ENCODE results near the gene CNEP1R1. TPM values are rescaled to one million over a fixed set of nuclear protein-coding genes. Genes with fewer than 3 reads are reported as not detected.
A peak's percentile ranks its signal among the peaks of the same experiment; 100 is the strongest.
"Not testable (repeated sequence)": the region's sequence is repeated elsewhere in the genome, so short reads cannot be mapped to it uniquely, and the experiment has no call there.

CNEP1R1 gene
- total and polyA plus RNA-seq, 3 experiments from 2014 or later = 21.2 to 23.6 (median 22.8) TPM

DNA sequence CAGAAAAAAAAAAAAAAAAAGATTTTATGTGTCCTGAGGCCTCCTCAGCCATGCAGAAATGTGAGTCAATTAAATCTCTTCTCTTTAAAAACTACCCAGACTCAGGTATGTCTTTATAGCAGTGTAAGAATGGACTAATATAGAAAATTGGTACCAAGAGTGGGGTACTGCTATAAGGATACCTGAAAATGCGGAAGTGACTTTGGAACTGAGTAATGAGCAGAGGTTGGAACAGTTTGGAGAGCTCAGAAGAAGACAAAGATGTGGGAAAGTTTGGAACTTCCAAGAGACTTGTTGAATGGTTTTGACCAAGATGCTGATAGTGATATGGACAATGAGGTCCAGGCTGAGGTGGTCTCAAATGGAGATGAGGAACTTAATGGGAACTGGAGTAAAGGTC is 17.3 kb upstream of the CNEP1R1 start:
- no peaks in the 10 kb centered on the region for H3K4me1 ChIP-seq (ENCODE audit: insufficient read depth, low read length)
- no peaks in the 10 kb centered on the region for H3K4me1 Mint-ChIP-seq
- no peak overlapping the region for H3K4me3 ChIP-seq (ENCODE audit: low read length)
- no peaks in the 10 kb centered on the region for H3K9me3 ChIP-seq (ENCODE audit: low read length)
- H3K27me3 Mint-ChIP-seq = peaks cover 12 to 14% of the 10 kb centered on the region in 2 donors
- H3K27ac Mint-ChIP-seq = no peak overlapping the region
- H3K27me3 ChIP-seq (ENCODE audit: insufficient read depth, low read length, poor library complexity, severe bottlenecking) = no peaks in the 10 kb centered on the region
- no peak overlapping the region for H3K4me3 Mint-ChIP-seq
- POLR2A ChIA-PET = no interaction called here
- DNase-seq = no peak
- no peak overlapping the region for H3K27ac ChIP-seq (ENCODE audit: low read depth, low read length)
- H3K36me3 Mint-ChIP-seq = no peaks in the 10 kb centered on the region
- no peaks in the 10 kb centered on the region for H3K36me3 ChIP-seq (ENCODE audit: insufficient read depth, low read length)
- CTCF ChIA-PET = no interaction called here
- H3K9me3 Mint-ChIP-seq = peaks cover 0 to 3% (median 0%) of the 10 kb centered on the region in 5 donors

DNA sequence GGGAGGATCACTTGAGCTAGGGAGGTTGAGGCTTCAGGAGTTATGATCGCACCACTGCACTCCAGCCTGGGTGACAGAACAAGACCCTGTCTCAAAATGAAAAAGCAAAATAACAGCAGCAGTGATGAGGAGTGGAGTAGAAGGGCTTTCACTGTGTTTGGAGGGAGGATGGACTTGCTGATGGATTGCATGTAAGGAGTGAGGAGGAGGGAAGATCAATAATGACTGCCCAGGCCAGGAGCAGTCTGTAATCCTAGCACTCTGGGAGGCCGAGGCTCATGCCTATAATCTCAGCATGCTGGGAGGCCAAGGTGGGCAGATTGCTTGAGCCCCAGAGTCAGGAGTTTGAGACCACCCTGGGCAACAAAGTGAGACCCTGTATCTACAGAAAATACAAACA is 14.8 kb upstream of the CNEP1R1 start:
- CTCF ChIA-PET = no interaction called here
- Histone ChIP-seq H3K27me3 (ENCODE audit: insufficient read depth, low read length, poor library complexity, severe bottlenecking) (no peaks in the 10 kb centered on the region), H3K27ac (ENCODE audit: low read depth, low read length) (no peak overlapping the region), H3K36me3 (ENCODE audit: insufficient read depth, low read length) (no peaks in the 10 kb centered on the region), H3K4me1 (ENCODE audit: insufficient read depth, low read length) (no peaks in the 10 kb centered on the region), H3K4me3 (ENCODE audit: low read length) (no peak overlapping the region), H3K9me3 (ENCODE audit: low read length) (no peaks in the 10 kb centered on the region)
- H3K4me3 Mint-ChIP-seq = no peak overlapping the region
- no peaks in the 10 kb centered on the region for H3K36me3 Mint-ChIP-seq
- POLR2A ChIA-PET = no interaction called here
- peaks cover 2 to 12% of the 10 kb centered on the region in 2 donors for H3K27me3 Mint-ChIP-seq
- H3K9me3 Mint-ChIP-seq = peaks cover 0 to 3% (median 0%) of the 10 kb centered on the region in 5 donors
- DNase-seq = no peak
- no peak overlapping the region for H3K27ac Mint-ChIP-seq
- H3K4me1 Mint-ChIP-seq = no peaks in the 10 kb centered on the region

DNA sequence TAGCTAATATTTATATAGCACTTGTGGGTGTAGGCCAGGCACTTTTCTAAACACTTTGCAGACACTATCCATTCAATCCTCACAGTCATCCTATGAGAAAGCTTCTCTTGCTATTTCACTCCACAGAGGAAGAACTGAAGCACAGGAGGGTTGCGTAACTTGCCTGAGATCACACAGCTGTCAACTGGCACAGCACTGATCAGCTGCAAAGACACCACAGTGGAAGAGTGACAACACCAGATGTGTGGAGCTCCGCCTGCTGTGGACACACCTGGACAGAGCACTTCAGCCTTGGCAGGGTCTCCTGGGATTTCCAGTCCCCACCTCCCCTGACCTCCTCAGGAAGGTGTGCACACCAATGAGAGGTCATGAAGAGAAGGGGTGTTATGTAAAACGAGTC is 13.3 kb upstream of the CNEP1R1 start:
- Histone ChIP-seq H3K27me3 (ENCODE audit: insufficient read depth, low read length, poor library complexity, severe bottlenecking) (no peaks in the 10 kb centered on the region), H3K4me1 (ENCODE audit: insufficient read depth, low read length) (no peaks in the 10 kb centered on the region), H3K9me3 (ENCODE audit: low read length) (no peaks in the 10 kb centered on the region), H3K4me3 (ENCODE audit: low read length) (no peak overlapping the region), H3K27ac (ENCODE audit: low read depth, low read length) (no peak overlapping the region), H3K36me3 (ENCODE audit: insufficient read depth, low read length) (no peaks in the 10 kb centered on the region)
- CTCF ChIA-PET = no interaction called here
- DNase-seq = no peak
- POLR2A ChIA-PET = no interaction called here
- Mint-ChIP-seq H3K36me3 (no peaks in the 10 kb centered on the region), H3K4me1 (no peaks in the 10 kb centered on the region), H3K27ac (no peak overlapping the region), H3K9me3 (no peaks in the 10 kb centered on the region), H3K4me3 (no peak overlapping the region), H3K27me3 (peaks cover 0 to 11% of the 10 kb centered on the region in 2 donors)

DNA sequence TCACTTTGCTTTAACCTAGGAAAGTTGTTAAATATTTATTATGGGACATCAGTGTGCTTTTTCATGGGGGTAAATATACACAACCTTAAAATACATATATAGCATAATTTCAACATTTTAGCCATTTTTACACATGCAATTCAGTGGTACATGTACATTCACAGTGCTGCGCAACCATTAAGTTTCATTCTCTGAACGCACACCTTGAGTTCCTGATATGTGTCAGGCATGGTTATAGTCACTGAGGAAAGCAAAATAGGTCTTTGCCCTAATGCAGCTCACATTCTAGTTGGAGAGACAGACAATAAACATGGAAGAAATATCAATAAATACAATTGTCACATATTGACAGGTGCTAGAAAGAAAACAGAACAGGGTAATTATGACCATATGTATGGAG is 12.8 kb upstream of the CNEP1R1 start:
- H3K36me3 ChIP-seq (ENCODE audit: insufficient read depth, low read length) = no peaks in the 10 kb centered on the region
- no peak for DNase-seq
- H3K27ac ChIP-seq (ENCODE audit: low read depth, low read length) = no peak overlapping the region
- H3K27me3 ChIP-seq (ENCODE audit: insufficient read depth, low read length, poor library complexity, severe bottlenecking) = no peaks in the 10 kb centered on the region
- no peak overlapping the region for H3K27ac Mint-ChIP-seq
- ChIA-PET CTCF (no interaction called here), POLR2A (no interaction called here)
- H3K4me3 Mint-ChIP-seq = no peak overlapping the region
- H3K27me3 Mint-ChIP-seq = peaks cover 0 to 7% of the 10 kb centered on the region in 2 donors
- H3K4me3 ChIP-seq (ENCODE audit: low read length) = no peak overlapping the region
- no peaks in the 10 kb centered on the region for H3K36me3 Mint-ChIP-seq
- H3K9me3 Mint-ChIP-seq = no peaks in the 10 kb centered on the region
- H3K4me1 Mint-ChIP-seq = no peaks in the 10 kb centered on the region
- no peaks in the 10 kb centered on the region for H3K4me1 ChIP-seq (ENCODE audit: insufficient read depth, low read length)
- no peaks in the 10 kb centered on the region for H3K9me3 ChIP-seq (ENCODE audit: low read length)

DNA sequence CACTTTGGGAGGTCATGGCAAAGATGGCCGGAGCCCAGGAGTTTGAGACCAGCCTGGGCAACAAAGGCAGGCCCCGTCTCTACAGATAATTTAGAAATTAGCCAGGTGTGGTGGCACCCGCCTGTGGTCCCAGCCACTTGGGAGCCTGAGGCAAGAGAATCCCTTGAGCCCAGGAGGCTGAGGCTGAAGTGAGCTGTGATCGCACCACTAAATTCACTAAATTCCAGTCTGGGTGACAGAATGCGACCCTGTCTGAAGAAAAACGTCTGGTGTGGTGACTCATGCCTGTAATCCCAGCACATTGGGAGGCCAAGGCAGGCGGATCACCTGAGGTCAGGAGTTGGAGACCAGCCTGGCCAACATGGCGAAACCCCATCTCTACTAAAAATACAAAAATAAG is 10.8 kb upstream of the CNEP1R1 start:
- H3K27ac Mint-ChIP-seq; H3K36me3 Mint-ChIP-seq; H3K27me3 ChIP-seq (ENCODE audit: insufficient read depth, low read length, poor library complexity, severe bottlenecking); H3K4me1 Mint-ChIP-seq; H3K36me3 ChIP-seq (ENCODE audit: insufficient read depth, low read length); DNase-seq; H3K4me1 ChIP-seq (ENCODE audit: insufficient read depth, low read length); POLR2A ChIA-PET; H3K9me3 ChIP-seq (ENCODE audit: low read length); H3K27ac ChIP-seq (ENCODE audit: low read depth, low read length); H3K4me3 ChIP-seq (ENCODE audit: low read length); H3K27me3 Mint-ChIP-seq; H3K9me3 Mint-ChIP-seq; H3K4me3 Mint-ChIP-seq: not testable (repeated sequence)
- CTCF ChIA-PET = interaction anchor here (2.3 kb wide), 1 partner anchor 11 kb away, joined by 6 read pairs; the partner anchor contains the start of gene CNEP1R1

DNA sequence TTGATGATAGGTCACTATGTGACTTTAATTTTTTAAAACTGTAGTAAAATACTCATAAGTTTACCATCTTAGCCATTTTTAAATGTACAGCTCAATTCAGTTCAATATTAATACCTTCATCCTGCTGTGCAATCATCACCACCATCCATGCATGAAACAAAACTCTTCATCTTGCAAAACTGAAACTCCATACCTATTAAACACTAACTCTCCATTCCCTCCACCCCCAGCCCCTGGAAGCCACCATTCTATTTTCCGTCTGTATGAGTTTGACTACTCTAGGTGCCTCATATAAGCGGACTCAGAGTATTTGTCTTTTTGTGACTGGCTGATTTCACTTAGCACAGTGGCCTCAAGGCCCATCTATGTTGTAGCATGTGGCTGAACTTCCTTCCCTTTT is 9.4 kb upstream of the CNEP1R1 start:
- CTCF ChIA-PET = interaction anchor here (1.6 to 2.3 kb wide), 2 partner anchors 9 kb away, joined by 4 to 6 read pairs; partner anchors contain the start of gene CNEP1R1
- Histone ChIP-seq H3K27me3 (ENCODE audit: insufficient read depth, low read length, poor library complexity, severe bottlenecking) (no peaks in the 10 kb centered on the region), H3K4me3 (ENCODE audit: low read length) (no peak overlapping the region), H3K36me3 (ENCODE audit: insufficient read depth, low read length) (no peaks in the 10 kb centered on the region), H3K9me3 (ENCODE audit: low read length) (no peaks in the 10 kb centered on the region), H3K27ac (ENCODE audit: low read depth, low read length) (no peak overlapping the region), H3K4me1 (ENCODE audit: insufficient read depth, low read length) (no peaks in the 10 kb centered on the region)
- no peak for DNase-seq
- Mint-ChIP-seq H3K9me3 (no peaks in the 10 kb centered on the region), H3K4me3 (no peak overlapping the region), H3K27ac (no peak overlapping the region), H3K4me1 (no peaks in the 10 kb centered on the region), H3K36me3 (no peaks in the 10 kb centered on the region), H3K27me3 (peaks cover 4% of the 10 kb centered on the region in 2 donors)
- POLR2A ChIA-PET = no interaction called here

DNA sequence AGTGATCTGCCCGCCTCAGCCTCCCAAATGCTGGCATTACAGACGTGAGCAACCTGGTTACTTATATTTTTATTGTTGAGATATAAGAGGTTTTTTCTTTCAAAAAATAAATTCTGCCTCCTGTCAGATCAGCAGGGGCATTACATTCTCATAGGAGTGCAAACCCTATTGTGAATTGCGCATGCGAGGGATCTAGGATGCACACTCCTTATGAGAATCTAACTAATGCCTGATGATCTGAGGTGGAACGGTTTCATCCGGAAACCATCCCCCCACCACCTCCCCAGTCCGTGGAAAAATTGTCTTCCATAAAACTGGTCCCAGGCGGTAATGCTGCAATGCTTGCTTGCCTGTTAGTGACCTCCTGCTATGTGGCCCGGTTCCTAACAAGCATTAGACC is 7.5 kb upstream of the CNEP1R1 start:
- Mint-ChIP-seq H3K4me1 (peaks cover 0 to 6% (median 0%) of the 10 kb centered on the region in 3 donors), H3K9me3 (no peaks in the 10 kb centered on the region), H3K4me3 (no peak overlapping the region), H3K27me3 (peaks cover 1 to 4% of the 10 kb centered on the region in 2 donors), H3K36me3 (no peaks in the 10 kb centered on the region), H3K27ac (no peak overlapping the region)
- CTCF ChIA-PET = interaction anchor here (1.6 kb wide), 1 partner anchor 8 kb away, joined by 4 read pairs; the partner anchor contains the start of gene CNEP1R1
- Histone ChIP-seq H3K27me3 (ENCODE audit: insufficient read depth, low read length, poor library complexity, severe bottlenecking) (no peaks in the 10 kb centered on the region), H3K27ac (ENCODE audit: low read depth, low read length) (no peak overlapping the region), H3K4me3 (ENCODE audit: low read length) (no peak overlapping the region), H3K9me3 (ENCODE audit: low read length) (no peaks in the 10 kb centered on the region), H3K4me1 (ENCODE audit: insufficient read depth, low read length) (no peaks in the 10 kb centered on the region), H3K36me3 (ENCODE audit: insufficient read depth, low read length) (no peaks in the 10 kb centered on the region)
- no peak for DNase-seq
- POLR2A ChIA-PET = no interaction called here

DNA sequence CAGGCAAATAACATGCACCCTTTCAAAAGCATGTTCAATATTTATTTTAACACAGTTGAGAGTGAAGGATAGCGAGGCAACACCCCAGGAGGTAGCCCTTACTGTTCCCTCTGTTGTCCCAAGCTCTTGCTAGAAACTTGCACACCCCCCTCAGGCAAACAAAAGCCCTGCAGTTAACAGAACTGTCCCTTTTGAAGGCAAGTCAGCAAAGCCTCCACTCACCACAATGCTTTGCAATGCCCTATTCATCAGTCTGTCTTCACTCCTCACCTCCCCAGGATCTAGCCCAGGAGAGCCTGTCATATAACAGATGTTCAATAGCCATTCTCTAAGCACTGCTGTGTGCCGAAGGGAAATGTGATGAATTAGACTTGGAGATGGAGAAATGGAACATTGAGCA is 3.5 kb upstream of the CNEP1R1 start:
- no peak overlapping the region for H3K4me3 Mint-ChIP-seq
- POLR2A ChIA-PET = no interaction called here
- no peak for DNase-seq
- Histone ChIP-seq H3K27me3 (ENCODE audit: insufficient read depth, low read length, poor library complexity, severe bottlenecking) (no peaks in the 10 kb centered on the region), H3K36me3 (ENCODE audit: insufficient read depth, low read length) (no peaks in the 10 kb centered on the region), H3K27ac (ENCODE audit: low read depth, low read length) (no peak overlapping the region), H3K9me3 (ENCODE audit: low read length) (no peaks in the 10 kb centered on the region), H3K4me3 (ENCODE audit: low read length) (no peak overlapping the region), H3K4me1 (ENCODE audit: insufficient read depth, low read length) (peaks cover 11% of the 10 kb centered on the region)
- peaks cover 4% of the 10 kb centered on the region in 2 donors for H3K27me3 Mint-ChIP-seq
- no peaks in the 10 kb centered on the region for H3K9me3 Mint-ChIP-seq
- H3K27ac Mint-ChIP-seq = peak overlapping the region in 3 of 8 donors; percentile 17 to 92 (median 19)
- H3K36me3 Mint-ChIP-seq = peaks cover 0 to 7% (median 0%) of the 10 kb centered on the region in 3 donors
- H3K4me1 Mint-ChIP-seq = peaks cover 14 to 30% (median 19%) of the 10 kb centered on the region in 3 donors
- CTCF ChIA-PET = interaction anchor here (1.2 to 1.8 kb wide), 2 partner anchors 189 to 644 kb away, joined by 3 to 7 read pairs; no protein-coding TSS in a partner anchor
